Esophagus (tissue), 2 donors: Measurements from ENCODE around the gene NBPF4. TPM values are rescaled to one million over a fixed set of nuclear protein-coding genes. Genes with fewer than 3 reads are reported as not detected.
"Not testable (repeated sequence)": the region's sequence is repeated elsewhere in the genome, so short reads cannot be mapped to it uniquely, and the experiment has no call there.

Experiments used
- H3K27ac ChIP-seq, 2 donors: one replicate each; pipeline ENCODE4 v1.5.1; 2013; ENCODE audit warnings: low read depth in 2 of 2, mild to moderate bottlenecking in 2 of 2, inconsistent platforms in 1 of 2, low read length in 1 of 2, moderate library complexity in 1 of 2
- H3K27me3 ChIP-seq, 2 donors: one replicate each; pipeline ENCODE4 v1.6.1; 2013; ENCODE audit warnings: low read length in 2 of 2, control low read depth in 1 of 2, mild to moderate bottlenecking in 1 of 2; ENCODE audit not compliant: insufficient read depth in 2 of 2, control insufficient read depth in 1 of 2
- H3K36me3 ChIP-seq, 2 donors: one replicate each; pipeline ENCODE4 v1.6.1; 2013; ENCODE audit warnings: low read length in 1 of 2; ENCODE audit not compliant: control insufficient read depth in 2 of 2, insufficient read depth in 2 of 2
- H3K4me1 ChIP-seq, 2 donors: one replicate each; pipeline ENCODE4 v1.6.1; 2013; ENCODE audit warnings: low read length in 1 of 2; ENCODE audit not compliant: control insufficient read depth in 2 of 2, insufficient read depth in 2 of 2
- H3K4me3 ChIP-seq, 2 donors: one replicate each; pipeline ENCODE4 v1.5.1; 2013; ENCODE audit warnings: low read length in 2 of 2, mild to moderate bottlenecking in 2 of 2, low read depth in 1 of 2, moderate library complexity in 1 of 2
- H3K9me3 ChIP-seq, 2 donors: one replicate each; pipeline ENCODE4 v1.6.1; 2013; ENCODE audit warnings: mild to moderate bottlenecking in 2 of 2, low read depth in 1 of 2, low read length in 1 of 2, moderate library complexity in 1 of 2; ENCODE audit not compliant: control insufficient read depth in 2 of 2, insufficient read depth in 1 of 2
- WGBS, 2 donors: extraction: QIAGEN DNeasy Blood & Tissue Kit; methylation state at CpG; one replicate each; pipeline ENCODE4 v1.1.7; 2013; 5-methylcytosine and 5-hydroxymethylcytosine counted together
- polyA plus RNA-seq, 2 donors: library from polyadenylated mRNA; stranded (reverse); fragments of 200-250 nt; gene quantifications; one replicate each; pipeline ENCODE4 v1.2.3, GENCODE V29; 2013
- donor health status: healthy with polysubstance abuse.
- donor health status: Bipolar disorder and iron deficiency.

Gene NBPF4
- polyA plus RNA-seq, 2 donors, result 0.02 TPM; not detected in 1

DNA sequence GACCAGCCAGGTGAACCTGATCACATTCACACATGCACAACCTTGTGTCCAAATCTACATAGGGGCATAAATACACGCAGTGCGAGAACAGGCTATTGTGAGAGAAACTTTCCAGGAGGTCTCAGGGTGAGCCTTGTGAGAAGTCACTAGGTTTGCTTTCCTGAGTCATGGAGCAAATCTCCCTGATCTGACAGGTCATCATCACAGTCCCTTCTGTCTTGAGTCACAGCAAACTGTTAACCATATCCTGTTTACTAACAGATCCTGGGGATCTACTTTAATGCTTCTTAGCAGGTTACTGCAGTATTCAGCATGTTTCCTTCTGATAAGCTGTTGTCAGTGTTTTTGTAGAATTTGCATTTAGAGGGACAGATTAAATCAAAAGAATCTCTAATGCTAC lies 8.6 kb downstream of the NBPF4 start:
- H3K27me3 ChIP-seq, H3K9me3 ChIP-seq, H3K4me1 ChIP-seq, H3K27ac ChIP-seq, H3K4me3 ChIP-seq, H3K36me3 ChIP-seq: not testable (repeated sequence)
- no CpG with 5 or more reads among the region's 2 CpGs for WGBS, 2 donors

DNA sequence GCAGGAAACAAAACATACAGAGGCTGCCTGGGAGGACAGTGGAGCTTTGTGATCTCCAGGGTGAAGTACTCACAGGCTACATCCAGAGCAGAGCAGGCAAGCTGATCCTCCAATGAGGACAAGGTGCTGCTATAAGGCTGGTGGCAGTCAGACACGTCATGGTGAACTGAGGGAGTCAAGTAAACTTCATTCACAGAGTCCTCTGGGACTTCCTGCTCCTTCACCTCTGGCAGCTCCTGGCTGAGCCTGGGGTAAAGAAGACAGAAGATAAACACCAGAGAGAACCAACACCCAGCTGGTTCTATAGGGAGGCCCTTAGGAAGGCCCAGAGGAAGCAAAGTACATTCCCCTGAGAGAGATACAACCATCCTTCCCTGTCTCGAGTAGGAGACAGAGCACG lies 11.7 kb downstream of the NBPF4 start:
- H3K9me3 ChIP-seq, H3K27ac ChIP-seq, H3K4me3 ChIP-seq, H3K36me3 ChIP-seq, H3K4me1 ChIP-seq, H3K27me3 ChIP-seq: not testable (repeated sequence)
- WGBS, 2 donors, result no CpG with 5 or more reads among the region's 3 CpGs

DNA sequence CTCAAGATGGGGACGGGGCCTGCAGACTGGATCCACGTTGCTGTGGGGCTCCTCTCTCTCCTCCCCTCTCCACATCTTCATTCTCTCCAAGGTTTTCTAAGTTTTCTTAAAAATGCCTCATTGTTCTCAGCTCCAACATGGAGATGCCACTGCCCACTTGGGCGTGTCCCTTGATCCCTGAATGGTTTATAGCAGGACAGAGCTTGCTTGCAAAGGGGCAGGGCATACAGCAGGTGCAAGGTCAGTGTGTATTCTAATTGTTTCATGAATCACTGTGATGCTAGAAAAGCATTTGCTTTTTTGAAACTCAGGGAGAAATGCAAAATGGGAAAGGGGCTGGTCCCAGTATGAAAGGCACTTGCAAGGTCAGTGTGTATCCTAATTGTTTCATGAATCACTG lies 13.9 kb downstream of the NBPF4 start:
- H3K9me3 ChIP-seq, H3K4me1 ChIP-seq, H3K27ac ChIP-seq, H3K4me3 ChIP-seq, H3K36me3 ChIP-seq, H3K27me3 ChIP-seq: not testable (repeated sequence)
- WGBS, 2 donors, result no CpG with 5 or more reads among the region's 3 CpGs

DNA sequence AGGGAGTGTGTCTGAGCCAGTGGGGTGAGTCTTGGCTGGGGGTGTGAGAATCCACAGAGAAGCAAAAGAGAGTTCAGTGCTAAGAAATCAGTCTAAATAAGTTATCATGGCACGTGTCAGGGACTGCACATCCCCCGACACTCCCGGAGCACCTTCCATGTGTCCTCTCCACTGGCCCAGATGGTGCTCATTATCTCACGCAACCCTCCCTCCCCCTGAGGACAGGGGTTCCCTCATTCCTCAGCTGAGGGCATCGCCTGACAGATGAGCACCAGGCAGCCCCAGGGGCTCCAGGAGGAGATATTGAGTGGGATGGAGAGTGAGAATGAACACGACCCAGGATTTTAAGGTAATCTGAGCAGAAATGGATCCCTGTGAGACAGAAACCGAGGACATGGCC lies 16.1 kb downstream of the NBPF4 start:
- not testable (repeated sequence) for H3K36me3 ChIP-seq, H3K4me3 ChIP-seq, H3K27me3 ChIP-seq, H3K9me3 ChIP-seq, H3K27ac ChIP-seq, H3K4me1 ChIP-seq
- WGBS, 2 donors, result no CpG with 5 or more reads among the region's 7 CpGs

- H3K9me3 ChIP-seq, H3K36me3 ChIP-seq, H3K4me3 ChIP-seq, H3K27me3 ChIP-seq, H3K27ac ChIP-seq, H3K4me1 ChIP-seq: not testable (repeated sequence)
- 51 to 53% methylated on average over 1 to 2 of the region's 4 CpGs for WGBS, 2 donors
Measured at GRCh38 chr1:108226855-108227254, 17.0 kb downstream of the NBPF4 start.

DNA sequence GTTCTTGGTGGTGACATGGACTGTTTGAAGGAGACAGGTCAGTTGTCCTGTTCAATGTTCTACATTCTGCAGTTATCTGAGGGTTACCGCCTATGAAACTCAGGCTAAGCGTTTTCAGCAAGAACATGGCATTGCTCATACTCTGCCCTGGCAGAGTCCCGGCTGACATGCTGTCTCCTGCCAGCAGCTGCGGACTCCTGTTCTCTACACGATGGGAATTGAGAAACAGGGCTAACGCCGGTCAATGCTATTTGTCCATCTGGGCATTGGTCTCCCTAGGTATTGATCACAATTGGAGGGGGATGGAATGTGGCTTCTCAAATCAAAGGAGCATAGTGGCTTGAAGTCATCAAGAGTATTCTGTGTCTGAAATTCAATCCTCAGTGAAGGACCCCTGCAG lies 20.6 kb downstream of the NBPF4 start:
- 84 to 85% methylated on average over 7 of the region's 7 CpGs for WGBS, 2 donors
- not testable (repeated sequence) for H3K4me1 ChIP-seq, H3K36me3 ChIP-seq, H3K9me3 ChIP-seq, H3K4me3 ChIP-seq, H3K27ac ChIP-seq, H3K27me3 ChIP-seq

- not testable (repeated sequence) for H3K4me3 ChIP-seq, H3K27me3 ChIP-seq, H3K27ac ChIP-seq, H3K36me3 ChIP-seq, H3K9me3 ChIP-seq, H3K4me1 ChIP-seq
- WGBS, 2 donors, result 85 to 90% methylated on average over 14 of the region's 14 CpGs
Measured at GRCh38 chr1:108217515-108218174, 26.2 kb downstream of the NBPF4 start.

DNA sequence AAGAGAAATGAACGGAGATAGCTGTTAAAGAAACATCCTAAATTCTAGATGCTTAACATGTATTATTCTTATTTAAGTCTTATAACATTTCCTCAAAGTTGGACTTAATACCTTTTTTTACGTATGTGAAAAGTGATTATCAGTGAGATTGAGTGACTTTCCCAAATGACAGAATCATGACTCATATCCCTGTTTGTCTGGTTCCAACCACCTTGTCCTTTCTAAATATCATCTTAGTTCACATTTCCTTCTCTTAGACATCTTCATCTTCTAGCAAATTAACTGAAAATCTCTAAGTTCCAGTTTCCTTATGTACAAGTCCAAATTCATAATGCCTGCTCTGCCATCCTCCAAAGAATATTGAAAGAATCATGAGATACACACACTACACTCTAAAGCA lies 26.9 kb downstream of the NBPF4 start:
- not testable (repeated sequence) for H3K9me3 ChIP-seq, H3K27me3 ChIP-seq, H3K4me3 ChIP-seq, H3K36me3 ChIP-seq, H3K4me1 ChIP-seq, H3K27ac ChIP-seq
- WGBS, 2 donors, result 46 to 51% methylated on average over 2 of the region's 2 CpGs

DNA sequence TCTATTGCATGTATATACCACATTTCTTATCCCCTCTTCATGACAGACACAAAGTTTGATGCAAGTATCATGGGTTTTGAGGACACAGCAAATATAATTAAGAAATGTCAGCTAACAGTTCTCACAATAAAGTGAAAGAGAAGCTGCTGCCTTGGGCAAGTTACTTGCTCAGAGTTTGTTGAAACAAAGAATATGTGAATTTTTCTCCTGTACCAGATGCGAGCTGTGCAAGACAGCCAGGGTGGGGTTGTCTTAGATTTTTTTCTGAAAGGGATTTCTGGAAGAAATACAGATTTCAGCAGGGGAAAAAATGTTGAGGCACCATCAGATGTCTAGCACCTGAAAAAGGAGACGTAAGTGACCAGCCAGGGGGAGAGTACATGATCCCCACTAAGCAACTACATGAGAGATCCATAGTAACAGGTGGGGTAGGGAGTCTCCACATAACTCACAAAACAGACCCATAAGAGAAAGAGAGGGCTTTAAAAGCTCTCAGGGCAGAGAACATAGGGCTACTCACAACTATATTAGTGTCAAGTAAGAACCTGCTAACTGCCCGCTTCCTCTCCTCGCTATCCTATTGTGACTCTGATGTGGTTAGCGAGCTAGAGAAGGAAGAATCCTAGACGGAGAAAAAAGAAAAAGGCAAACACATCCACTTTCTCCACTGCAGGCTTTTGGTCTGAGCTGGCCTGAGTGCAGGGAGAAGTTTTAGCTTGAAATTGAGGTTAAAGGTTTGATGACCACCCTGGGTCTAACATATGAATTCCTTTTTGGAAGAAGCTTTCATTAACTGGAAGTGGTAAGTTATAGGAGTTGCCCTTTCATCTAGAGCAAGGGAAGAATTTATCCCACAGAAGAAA lies 27.6 kb downstream of the NBPF4 start:
- H3K36me3 ChIP-seq, H3K4me1 ChIP-seq, H3K4me3 ChIP-seq, H3K27ac ChIP-seq, H3K9me3 ChIP-seq, H3K27me3 ChIP-seq: not testable (repeated sequence)
- WGBS, 2 donors, result 71 to 74% methylated on average over 6 of the region's 6 CpGs
